ENCODE data around the gene REPS1.

Gene REPS1

GRCh38 chr6:139014945-139015344, 26.9 kb upstream of the REPS1 start:
- H2BK5ac ChIP-seq (ENCODE audit: low read depth, low read length, poor library complexity) = no peak overlapping the region
- no CpG with 5 or more reads among the region's 3 CpGs for WGBS (ENCODE audit: extremely low coverage, insufficient coverage, insufficient read length)
- H2BK12ac ChIP-seq (ENCODE audit: low read length) = no peak overlapping the region
- no peak overlapping the region for H3K9ac ChIP-seq (ENCODE audit: low read length)
- H3K27me3 ChIP-seq (ENCODE audit: insufficient read depth, low read length) = no peaks in the 10 kb centered on the region
- DNase-seq = no peak
- H4K91ac ChIP-seq (ENCODE audit: low read depth, low read length) = no peak overlapping the region
- no peak overlapping the region for H4K12ac ChIP-seq (ENCODE audit: low read depth, low read length)
- H3K23ac ChIP-seq (ENCODE audit: low read length) = no peak overlapping the region
- no peak overlapping the region for H3K4ac ChIP-seq (ENCODE audit: low read depth, low read length)
- no peak overlapping the region for H3K4me3 ChIP-seq (ENCODE audit: low read depth, low read length)
- no peak overlapping the region for H2BK120ac ChIP-seq (ENCODE audit: insufficient read depth, low read length, poor library complexity)
- no peak overlapping the region for H2AK5ac ChIP-seq (ENCODE audit: low read length)
- H3K79me1 ChIP-seq (ENCODE audit: low read length) = no peaks in the 10 kb centered on the region
- no peak overlapping the region for H3K14ac ChIP-seq (ENCODE audit: low read length)
- H4K8ac ChIP-seq (ENCODE audit: low read depth, low read length) = no peak overlapping the region
- H3K4me2 ChIP-seq (ENCODE audit: low read length) = no peak overlapping the region
- no peaks in the 10 kb centered on the region for H3K9me3 ChIP-seq (ENCODE audit: insufficient read depth, low read depth, low read length)
- H3K18ac ChIP-seq (ENCODE audit: low read length) = no peak overlapping the region
- no peak overlapping the region for H2AFZ ChIP-seq (ENCODE audit: insufficient read depth, low read length, poor library complexity)
- H3K27ac ChIP-seq (ENCODE audit: low read depth, low read length) = no peak overlapping the region
- no peaks in the 10 kb centered on the region for H3K36me3 ChIP-seq (ENCODE audit: control insufficient read depth in 1 of 2, insufficient read depth in 2 of 2, low read length in 2 of 2)
- H3K4me1 ChIP-seq (ENCODE audit: control insufficient read depth in 1 of 2, insufficient read depth in 2 of 2, low read length in 2 of 2) = no peaks in the 10 kb centered on the region
- no peaks in the 10 kb centered on the region for H3K79me2 ChIP-seq (ENCODE audit: control insufficient read depth, insufficient read depth, low read length, poor library complexity)

GRCh38 chr6:139013185-139013800, 25.2 kb upstream of the REPS1 start:
- no peak for DNase-seq
- H2BK120ac ChIP-seq (ENCODE audit: insufficient read depth, low read length, poor library complexity) = no peak overlapping the region
- no peak overlapping the region for H3K4me3 ChIP-seq (ENCODE audit: low read depth, low read length)
- no peaks in the 10 kb centered on the region for H3K9me3 ChIP-seq (ENCODE audit: insufficient read depth, low read depth, low read length)
- no peak overlapping the region for H2BK5ac ChIP-seq (ENCODE audit: low read depth, low read length, poor library complexity)
- H3K27me3 ChIP-seq (ENCODE audit: insufficient read depth, low read length) = no peaks in the 10 kb centered on the region
- H3K9ac ChIP-seq (ENCODE audit: low read length) = no peak overlapping the region
- no peak overlapping the region for H3K4ac ChIP-seq (ENCODE audit: low read depth, low read length)
- H3K79me1 ChIP-seq (ENCODE audit: low read length) = no peaks in the 10 kb centered on the region
- H2AK5ac ChIP-seq (ENCODE audit: low read length) = no peak overlapping the region
- no peaks in the 10 kb centered on the region for H3K79me2 ChIP-seq (ENCODE audit: control insufficient read depth, insufficient read depth, low read length, poor library complexity)
- no peak overlapping the region for H4K8ac ChIP-seq (ENCODE audit: low read depth, low read length)
- no peaks in the 10 kb centered on the region for H3K36me3 ChIP-seq (ENCODE audit: control insufficient read depth in 1 of 2, insufficient read depth in 2 of 2, low read length in 2 of 2)
- no CpG with 5 or more reads among the region's 4 CpGs for WGBS (ENCODE audit: extremely low coverage, insufficient coverage, insufficient read length)
- H3K4me1 ChIP-seq (ENCODE audit: control insufficient read depth in 1 of 2, insufficient read depth in 2 of 2, low read length in 2 of 2) = no peaks in the 10 kb centered on the region
- H2AFZ ChIP-seq (ENCODE audit: insufficient read depth, low read length, poor library complexity) = no peak overlapping the region
- no peak overlapping the region for H4K12ac ChIP-seq (ENCODE audit: low read depth, low read length)
- H3K18ac ChIP-seq (ENCODE audit: low read length) = no peak overlapping the region
- H3K23ac ChIP-seq (ENCODE audit: low read length) = no peak overlapping the region
- no peak overlapping the region for H3K4me2 ChIP-seq (ENCODE audit: low read length)
- no peak overlapping the region for H3K14ac ChIP-seq (ENCODE audit: low read length)
- H2BK12ac ChIP-seq (ENCODE audit: low read length) = no peak overlapping the region
- no peak overlapping the region for H3K27ac ChIP-seq (ENCODE audit: low read depth, low read length)
- no peak overlapping the region for H4K91ac ChIP-seq (ENCODE audit: low read depth, low read length)

GRCh38 chr6:139011980-139012379, 23.9 kb upstream of the REPS1 start:
- H3K27me3 ChIP-seq (ENCODE audit: insufficient read depth, low read length) = no peaks in the 10 kb centered on the region
- H4K8ac ChIP-seq (ENCODE audit: low read depth, low read length) = no peak overlapping the region
- H3K4ac ChIP-seq (ENCODE audit: low read depth, low read length) = no peak overlapping the region
- no peak overlapping the region for H2BK120ac ChIP-seq (ENCODE audit: insufficient read depth, low read length, poor library complexity)
- no peak overlapping the region for H3K14ac ChIP-seq (ENCODE audit: low read length)
- H3K4me3 ChIP-seq (ENCODE audit: low read depth, low read length) = no peak overlapping the region
- no peaks in the 10 kb centered on the region for H3K36me3 ChIP-seq (ENCODE audit: control insufficient read depth in 1 of 2, insufficient read depth in 2 of 2, low read length in 2 of 2)
- no peak overlapping the region for H3K18ac ChIP-seq (ENCODE audit: low read length)
- no peak overlapping the region for H3K23ac ChIP-seq (ENCODE audit: low read length)
- no peak overlapping the region for H4K12ac ChIP-seq (ENCODE audit: low read depth, low read length)
- no CpG with 5 or more reads among the region's 3 CpGs for WGBS (ENCODE audit: extremely low coverage, insufficient coverage, insufficient read length)
- H3K9me3 ChIP-seq (ENCODE audit: insufficient read depth, low read depth, low read length) = no peaks in the 10 kb centered on the region
- no peak overlapping the region for H2AK5ac ChIP-seq (ENCODE audit: low read length)
- H2BK5ac ChIP-seq (ENCODE audit: low read depth, low read length, poor library complexity) = no peak overlapping the region
- no peak overlapping the region for H4K91ac ChIP-seq (ENCODE audit: low read depth, low read length)
- no peak overlapping the region for H2BK12ac ChIP-seq (ENCODE audit: low read length)
- DNase-seq = no peak
- H3K9ac ChIP-seq (ENCODE audit: low read length) = no peak overlapping the region
- no peak overlapping the region for H2AFZ ChIP-seq (ENCODE audit: insufficient read depth, low read length, poor library complexity)
- H3K27ac ChIP-seq (ENCODE audit: low read depth, low read length) = no peak overlapping the region
- no peaks in the 10 kb centered on the region for H3K79me2 ChIP-seq (ENCODE audit: control insufficient read depth, insufficient read depth, low read length, poor library complexity)
- H3K4me1 ChIP-seq (ENCODE audit: control insufficient read depth in 1 of 2, insufficient read depth in 2 of 2, low read length in 2 of 2) = no peaks in the 10 kb centered on the region
- no peaks in the 10 kb centered on the region for H3K79me1 ChIP-seq (ENCODE audit: low read length)
- H3K4me2 ChIP-seq (ENCODE audit: low read length) = no peak overlapping the region

- H3K4me3 ChIP-seq (ENCODE audit: low read depth, low read length) = no peak overlapping the region
Measured at GRCh38 chr6:139010674-139011073, 22.6 kb upstream of the REPS1 start.

More at GRCh38 chr6:139010674-139011073, 22.6 kb upstream of the REPS1 start:
- Histone ChIP-seq H4K8ac (ENCODE audit: low read depth, low read length) (no peak overlapping the region), H2AFZ (ENCODE audit: insufficient read depth, low read length, poor library complexity) (no peak overlapping the region), H4K12ac (ENCODE audit: low read depth, low read length) (no peak overlapping the region), H3K14ac (ENCODE audit: low read length) (no peak overlapping the region), H2BK12ac (ENCODE audit: low read length) (no peak overlapping the region), H3K27me3 (ENCODE audit: insufficient read depth, low read length) (no peaks in the 10 kb centered on the region), H3K9me3 (ENCODE audit: insufficient read depth, low read depth, low read length) (no peaks in the 10 kb centered on the region), H3K4me2 (ENCODE audit: low read length) (no peak overlapping the region), H3K9ac (ENCODE audit: low read length) (no peak overlapping the region), H2BK5ac (ENCODE audit: low read depth, low read length, poor library complexity) (no peak overlapping the region), H3K79me1 (ENCODE audit: low read length) (no peaks in the 10 kb centered on the region), H3K18ac (ENCODE audit: low read length) (no peak overlapping the region), H3K23ac (ENCODE audit: low read length) (no peak overlapping the region), H3K79me2 (ENCODE audit: control insufficient read depth, insufficient read depth, low read length, poor library complexity) (no peaks in the 10 kb centered on the region), H4K91ac (ENCODE audit: low read depth, low read length) (no peak overlapping the region), H3K4ac (ENCODE audit: low read depth, low read length) (no peak overlapping the region), H3K36me3 (ENCODE audit: control insufficient read depth in 1 of 2, insufficient read depth in 2 of 2, low read length in 2 of 2) (no peaks in the 10 kb centered on the region), H3K27ac (ENCODE audit: low read depth, low read length) (no peak overlapping the region), H2BK120ac (ENCODE audit: insufficient read depth, low read length, poor library complexity) (no peak overlapping the region), H3K4me1 (ENCODE audit: control insufficient read depth in 1 of 2, insufficient read depth in 2 of 2, low read length in 2 of 2) (no peaks in the 10 kb centered on the region), H2AK5ac (ENCODE audit: low read length) (no peak overlapping the region)
- no peak for DNase-seq

All from trophoblast cell (in vitro differentiated cells and primary cell).